GM12873 (cell line): ENCODE measurements around the gene ELF2.

ENCODE experiments used
- TF ChIP-seq, protein P1 (sequence below): IDR thresholded peaks from 2 replicates; pipeline ENCODE4 v1.5.1; 2012; ENCODE audit warnings: low read depth, mild to moderate bottlenecking, moderate library complexity, low read length, control low read depth; ENCODE audit not compliant: insufficient read depth; ENCODE audit errors: missing control alignments

The ELF2 gene

DNA sequence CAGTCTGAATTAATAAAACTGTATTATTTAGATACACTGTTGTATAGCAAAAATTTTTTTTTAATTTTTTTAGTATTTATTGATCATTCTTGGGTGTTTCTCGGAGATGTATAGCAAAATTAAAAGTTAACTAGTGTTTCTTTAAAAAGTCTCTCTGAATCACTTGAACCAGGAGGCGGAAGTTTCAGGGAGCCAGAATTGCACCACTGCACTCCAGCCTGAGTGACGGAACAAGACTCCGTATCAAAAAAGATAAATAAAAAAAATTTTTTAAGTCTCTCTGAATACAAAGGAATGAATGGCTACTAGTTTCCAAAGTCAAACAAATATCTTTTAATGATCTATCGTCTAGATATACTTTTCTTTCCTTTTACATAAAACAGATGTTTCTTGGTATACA lies 64.4 kb downstream of the ELF2 start:
- TF ChIP-seq, protein P1, sequence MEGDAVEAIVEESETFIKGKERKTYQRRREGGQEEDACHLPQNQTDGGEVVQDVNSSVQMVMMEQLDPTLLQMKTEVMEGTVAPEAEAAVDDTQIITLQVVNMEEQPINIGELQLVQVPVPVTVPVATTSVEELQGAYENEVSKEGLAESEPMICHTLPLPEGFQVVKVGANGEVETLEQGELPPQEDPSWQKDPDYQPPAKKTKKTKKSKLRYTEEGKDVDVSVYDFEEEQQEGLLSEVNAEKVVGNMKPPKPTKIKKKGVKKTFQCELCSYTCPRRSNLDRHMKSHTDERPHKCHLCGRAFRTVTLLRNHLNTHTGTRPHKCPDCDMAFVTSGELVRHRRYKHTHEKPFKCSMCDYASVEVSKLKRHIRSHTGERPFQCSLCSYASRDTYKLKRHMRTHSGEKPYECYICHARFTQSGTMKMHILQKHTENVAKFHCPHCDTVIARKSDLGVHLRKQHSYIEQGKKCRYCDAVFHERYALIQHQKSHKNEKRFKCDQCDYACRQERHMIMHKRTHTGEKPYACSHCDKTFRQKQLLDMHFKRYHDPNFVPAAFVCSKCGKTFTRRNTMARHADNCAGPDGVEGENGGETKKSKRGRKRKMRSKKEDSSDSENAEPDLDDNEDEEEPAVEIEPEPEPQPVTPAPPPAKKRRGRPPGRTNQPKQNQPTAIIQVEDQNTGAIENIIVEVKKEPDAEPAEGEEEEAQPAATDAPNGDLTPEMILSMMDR: no peak

DNA sequence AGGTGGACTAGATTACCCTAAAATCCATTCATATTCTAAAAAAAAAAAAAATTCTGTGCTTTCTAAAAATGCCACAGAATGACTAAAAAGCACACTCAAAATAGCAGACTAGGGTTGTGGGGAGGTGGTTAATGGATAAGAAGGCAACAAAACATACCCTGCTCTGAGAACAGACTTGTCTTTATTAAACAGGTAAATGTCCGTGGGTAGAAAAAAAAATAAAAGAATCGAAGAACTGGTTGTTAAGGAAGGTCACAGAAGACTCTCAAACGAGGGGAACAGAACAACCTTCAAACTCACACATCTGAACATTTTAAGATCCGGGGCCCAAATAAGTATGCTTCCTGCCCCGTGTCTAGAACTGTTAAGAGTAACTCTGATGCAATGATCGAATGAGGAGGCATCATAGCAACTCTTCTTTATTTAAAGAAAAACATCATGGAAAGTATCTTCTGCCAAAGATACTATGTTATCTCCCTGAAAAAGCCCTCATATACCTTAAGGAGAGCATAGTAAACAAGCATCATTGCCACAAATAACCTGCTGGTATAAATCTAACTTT lies 68.4 kb downstream of the ELF2 start:
- TF ChIP-seq, protein P1: no peak

DNA sequence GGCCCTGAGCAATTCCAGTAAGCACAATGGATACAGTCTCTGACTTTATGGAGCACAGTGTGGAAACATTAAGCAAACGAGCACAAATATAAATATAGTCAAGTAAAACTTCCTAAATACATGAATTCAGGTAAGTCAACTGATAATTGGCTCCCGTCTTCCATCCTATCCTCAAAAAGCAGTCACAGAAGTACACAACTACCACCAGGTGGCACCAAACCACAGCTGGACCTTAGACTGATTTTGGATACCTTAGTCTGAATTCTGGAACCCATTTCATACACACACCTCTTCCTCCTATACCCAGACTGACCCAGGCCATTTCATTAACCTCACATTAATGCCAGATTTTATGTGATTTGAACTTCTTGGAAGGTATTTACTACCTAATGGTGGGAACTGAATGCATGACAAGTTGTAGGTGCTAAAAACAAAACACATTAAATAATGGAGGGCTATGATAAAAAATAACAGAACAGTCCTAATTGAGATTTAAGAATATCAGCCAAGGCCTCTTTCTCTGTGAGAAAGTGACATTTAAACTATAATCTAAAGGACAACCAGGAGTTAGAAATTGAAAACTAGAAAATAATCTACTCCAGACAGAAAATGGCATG lies 77.5 kb downstream of the ELF2 start:
- TF ChIP-seq, protein P1: peak; percentile 85

DNA sequence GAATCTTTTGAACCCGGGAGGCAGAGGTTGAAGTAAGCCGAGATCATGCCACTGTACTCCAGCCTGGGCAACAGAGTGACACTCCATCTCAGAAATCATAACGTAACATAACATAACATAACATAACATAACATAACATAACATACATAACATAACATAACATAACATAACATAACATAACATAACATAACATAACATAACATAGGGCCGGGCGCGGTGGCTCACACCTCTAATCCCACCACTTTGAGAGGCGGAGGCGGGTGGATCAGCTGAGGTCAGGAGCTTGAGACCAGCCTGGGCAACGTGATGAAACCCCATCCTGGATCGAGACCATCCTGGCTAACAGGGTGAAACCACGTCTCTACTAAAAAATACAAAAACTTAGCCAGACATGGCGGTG lies 84.7 kb downstream of the ELF2 start:
- TF ChIP-seq, protein P1: no peak

DNA sequence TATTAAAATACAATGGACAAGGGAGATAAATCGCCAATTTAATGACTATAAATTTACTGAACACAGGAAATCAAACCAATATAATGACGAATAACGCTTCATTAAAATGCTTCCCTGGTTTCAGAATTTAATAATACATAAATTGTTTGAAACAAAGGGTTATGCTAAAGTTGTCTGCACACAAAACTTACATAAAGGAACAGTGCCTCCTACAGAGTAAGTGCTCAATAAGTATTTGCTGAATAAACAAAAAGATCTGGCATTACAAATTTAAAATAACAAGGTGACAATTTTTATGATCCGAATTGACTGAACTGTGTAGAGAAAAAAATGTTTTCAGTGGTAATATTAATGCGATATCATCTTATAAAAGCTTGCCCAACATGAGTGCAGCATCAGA lies 91.9 kb downstream of the ELF2 start:
- TF ChIP-seq, protein P1: no peak

DNA sequence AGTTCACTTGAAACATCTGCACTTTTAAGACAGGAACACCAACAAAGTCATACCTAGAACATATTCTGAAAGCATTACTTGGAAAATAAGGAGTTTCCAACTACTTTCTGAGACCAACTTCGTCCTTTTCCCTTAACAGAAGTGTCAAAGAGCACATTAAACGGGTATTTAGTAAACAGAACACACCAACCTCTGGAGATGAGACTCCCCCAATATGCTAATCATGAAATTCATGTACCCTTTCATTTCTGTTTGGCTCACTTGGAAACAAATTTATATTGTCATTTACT lies 92.3 kb downstream of the ELF2 start:
- TF ChIP-seq, protein P1: no peak

DNA sequence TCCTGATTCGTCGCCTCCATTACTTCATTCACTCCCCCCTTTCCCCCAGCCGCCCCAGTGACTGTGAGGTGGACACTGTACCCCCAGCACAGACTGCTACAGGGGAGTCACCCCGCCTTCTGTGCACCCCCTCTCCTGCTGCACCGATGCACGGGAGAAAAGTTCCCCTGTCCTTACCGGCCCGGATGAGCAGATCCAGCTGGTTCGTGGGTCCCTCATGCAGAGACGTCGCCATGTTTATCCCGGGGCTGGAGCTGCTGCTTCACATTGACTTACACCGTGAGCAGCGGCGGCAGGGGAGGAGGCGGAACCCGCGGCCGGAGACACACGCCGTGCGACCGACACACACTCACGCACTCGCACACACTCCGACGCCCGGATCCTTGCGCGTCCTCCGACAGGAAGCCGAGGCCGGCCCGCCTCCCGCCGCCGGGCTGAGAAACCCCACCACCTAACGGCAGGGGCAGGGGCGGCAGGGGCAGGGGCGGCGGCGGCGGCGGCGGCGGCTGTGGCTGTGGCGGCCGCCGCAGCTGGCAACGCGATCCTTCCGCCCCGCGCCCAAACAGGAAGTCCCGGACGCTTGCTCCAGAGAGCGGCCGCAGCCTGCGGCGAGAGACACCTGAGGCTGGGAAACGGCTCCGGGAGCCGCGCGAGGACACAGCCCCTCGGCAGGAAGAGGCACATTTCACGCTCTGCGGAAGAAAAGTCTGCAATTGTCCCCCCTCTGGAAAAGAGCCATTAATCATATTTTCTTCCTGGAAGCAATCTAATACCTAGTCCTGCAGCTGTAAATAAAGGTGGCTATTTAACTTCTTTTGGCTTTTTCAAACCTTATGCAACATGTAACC lies 92.8 kb downstream of the ELF2 start:
- TF ChIP-seq, protein P1: peak; percentile 22
